RKO (cell line): ENCODE measurements around the gene MYO19.

Experiments
- DNase-seq: peaks from one replicate; pipeline ENCODE4 v3.0.0-alpha.2; 2016; ENCODE audit warnings: low spot score

The MYO19 gene, protein sequence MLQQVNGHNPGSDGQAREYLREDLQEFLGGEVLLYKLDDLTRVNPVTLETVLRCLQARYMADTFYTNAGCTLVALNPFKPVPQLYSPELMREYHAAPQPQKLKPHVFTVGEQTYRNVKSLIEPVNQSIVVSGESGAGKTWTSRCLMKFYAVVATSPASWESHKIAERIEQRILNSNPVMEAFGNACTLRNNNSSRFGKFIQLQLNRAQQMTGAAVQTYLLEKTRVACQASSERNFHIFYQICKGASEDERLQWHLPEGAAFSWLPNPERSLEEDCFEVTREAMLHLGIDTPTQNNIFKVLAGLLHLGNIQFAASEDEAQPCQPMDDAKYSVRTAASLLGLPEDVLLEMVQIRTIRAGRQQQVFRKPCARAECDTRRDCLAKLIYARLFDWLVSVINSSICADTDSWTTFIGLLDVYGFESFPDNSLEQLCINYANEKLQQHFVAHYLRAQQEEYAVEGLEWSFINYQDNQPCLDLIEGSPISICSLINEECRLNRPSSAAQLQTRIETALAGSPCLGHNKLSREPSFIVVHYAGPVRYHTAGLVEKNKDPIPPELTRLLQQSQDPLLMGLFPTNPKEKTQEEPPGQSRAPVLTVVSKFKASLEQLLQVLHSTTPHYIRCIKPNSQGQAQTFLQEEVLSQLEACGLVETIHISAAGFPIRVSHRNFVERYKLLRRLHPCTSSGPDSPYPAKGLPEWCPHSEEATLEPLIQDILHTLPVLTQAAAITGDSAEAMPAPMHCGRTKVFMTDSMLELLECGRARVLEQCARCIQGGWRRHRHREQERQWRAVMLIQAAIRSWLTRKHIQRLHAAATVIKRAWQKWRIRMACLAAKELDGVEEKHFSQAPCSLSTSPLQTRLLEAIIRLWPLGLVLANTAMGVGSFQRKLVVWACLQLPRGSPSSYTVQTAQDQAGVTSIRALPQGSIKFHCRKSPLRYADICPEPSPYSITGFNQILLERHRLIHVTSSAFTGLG

GRCh38 chr17:36534840-36535668 lies at the start of gene MYO19, which contains the start of gene PIGW:
TSS of gene MYO19 (minus strand) at chr17:36534868. CDS start at chr17:36532538, 2,330 bp downstream.
TSS of gene PIGW (plus strand) at chr17:36534987. CDS start at chr17:36537102, 2,115 bp downstream.
- peak; percentile 91 for DNase-seq

DNA sequence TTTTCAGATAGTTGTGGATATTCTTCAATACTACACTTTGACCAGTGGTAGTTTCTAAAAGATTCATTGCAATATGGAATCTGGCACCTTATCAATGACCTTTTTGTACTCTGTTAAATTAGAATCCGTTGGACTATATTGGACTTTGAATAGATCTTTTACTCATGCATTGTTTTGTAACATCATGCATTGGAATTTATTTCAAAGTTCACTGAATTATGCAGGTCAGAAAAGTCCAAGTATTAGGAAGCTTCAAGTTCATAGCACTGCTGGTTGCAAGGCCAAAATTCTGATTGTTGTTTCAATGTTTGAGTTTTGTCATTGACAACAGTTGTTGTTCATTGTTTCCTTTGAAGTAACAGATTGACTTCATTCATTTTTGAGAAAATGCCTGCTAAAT lies 49.1 kb upstream of the MYO19 start:
- DNase-seq: no peak

- DNase-seq: no peak
Measured at GRCh38 chr17:36578671-36579070, 44.0 kb upstream of the MYO19 start.

GRCh38 chr17:36576793-36577192 lies 42.1 kb upstream of the MYO19 start:
- DNase-seq: no peak

DNA sequence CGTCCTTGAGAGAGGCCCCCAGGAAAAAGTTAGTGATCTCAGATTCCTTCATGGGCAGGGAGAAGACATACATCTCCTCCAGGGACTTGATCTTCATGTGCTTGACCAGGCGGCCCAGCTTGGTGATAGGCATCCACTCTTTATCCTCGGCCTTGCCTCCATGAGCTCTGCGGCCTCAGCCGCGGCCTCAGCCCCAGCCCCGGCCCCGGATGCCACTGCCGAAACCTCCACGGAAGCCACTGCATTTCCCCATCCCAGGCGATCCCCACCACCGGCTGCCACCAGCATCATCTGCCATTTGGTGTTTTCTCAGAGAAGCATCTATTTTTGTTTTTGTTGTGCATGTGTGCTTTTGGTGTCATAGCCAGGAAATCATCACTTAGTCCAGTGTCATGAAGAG lies 40.4 kb upstream of the MYO19 start:
- no peak for DNase-seq

DNA sequence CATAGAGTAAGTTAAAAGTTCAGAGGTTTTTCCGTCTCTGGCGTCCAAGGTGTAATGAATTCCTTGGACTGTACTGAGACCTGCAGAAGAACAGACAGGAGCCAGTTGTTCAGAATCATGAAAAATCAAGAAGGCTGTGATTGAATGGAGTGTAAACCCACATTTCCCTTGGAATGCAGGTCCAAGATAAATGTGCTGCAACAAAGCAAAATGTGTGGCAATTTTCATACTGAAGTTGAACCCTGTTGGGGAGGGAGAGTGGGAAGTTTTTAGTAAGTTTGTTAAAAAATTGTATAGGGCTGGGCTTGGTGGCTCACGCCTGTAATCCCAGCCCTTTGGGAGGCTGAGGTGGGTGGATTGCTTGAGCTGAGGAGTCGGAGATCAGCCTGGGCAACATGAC lies 31.4 kb upstream of the MYO19 start:
- DNase-seq: no peak

DNA sequence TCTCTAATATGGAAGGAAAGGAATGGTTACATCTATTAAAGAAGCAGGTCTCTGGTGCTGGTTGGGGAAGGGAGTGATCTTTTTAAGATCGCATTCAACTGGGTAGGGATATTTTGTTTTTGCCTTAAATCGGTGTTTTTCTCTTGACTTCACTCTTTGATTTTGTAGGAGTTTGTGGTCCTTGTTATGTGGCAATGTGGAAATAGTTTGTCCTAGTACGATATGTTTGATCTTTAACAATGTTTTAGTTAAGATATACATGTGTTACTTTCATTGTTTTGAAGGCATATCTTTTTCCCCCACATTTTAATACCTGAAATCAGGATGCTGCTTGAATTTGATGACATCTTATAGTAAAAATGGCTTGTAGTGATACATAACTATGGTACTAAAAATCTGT lies 18.8 kb upstream of the MYO19 start:
- no peak for DNase-seq

DNA sequence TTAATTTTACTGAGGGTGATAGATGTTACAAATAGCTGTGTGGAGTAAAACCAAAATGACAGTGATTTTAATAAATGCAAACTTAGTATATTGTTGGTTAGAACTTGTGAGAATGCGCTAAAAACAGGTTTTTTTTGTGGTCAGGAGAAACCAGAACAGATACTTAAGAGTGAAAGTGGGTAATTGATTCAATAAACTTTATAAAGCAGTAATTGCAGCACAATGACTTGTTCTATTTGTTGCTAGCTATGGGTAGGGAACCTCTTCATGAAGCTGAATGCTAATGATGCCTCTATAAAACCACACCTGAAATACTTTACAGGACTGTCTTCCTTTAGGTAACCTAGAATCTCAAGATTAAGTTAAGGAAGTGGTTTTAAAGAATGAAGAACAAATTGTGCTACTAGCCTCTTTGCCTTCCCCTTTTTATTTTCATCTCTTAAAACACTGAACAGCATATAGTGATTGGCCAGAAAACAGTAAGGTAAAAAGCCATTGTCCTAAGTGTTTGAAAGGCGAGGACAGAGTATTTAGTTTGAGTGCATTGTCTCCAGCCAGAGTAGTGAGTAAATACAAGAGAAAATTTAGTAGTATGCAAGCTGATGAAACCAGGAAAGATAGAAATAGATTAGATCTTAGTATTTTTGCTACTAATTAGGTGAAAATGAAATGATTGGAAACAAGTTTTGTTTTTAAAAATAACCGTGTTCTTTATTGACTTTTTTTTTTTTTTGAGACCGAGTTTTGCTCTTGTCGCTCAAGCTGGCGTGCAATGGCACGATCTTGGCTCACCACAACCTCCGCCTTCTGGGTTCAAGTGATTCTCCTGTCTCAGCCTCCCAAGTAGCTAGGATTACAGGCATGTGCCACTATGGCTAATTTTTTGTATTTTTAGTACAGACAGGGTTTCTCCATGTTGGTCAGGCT lies 16.1 kb upstream of the MYO19 start:
- DNase-seq: no peak

DNA sequence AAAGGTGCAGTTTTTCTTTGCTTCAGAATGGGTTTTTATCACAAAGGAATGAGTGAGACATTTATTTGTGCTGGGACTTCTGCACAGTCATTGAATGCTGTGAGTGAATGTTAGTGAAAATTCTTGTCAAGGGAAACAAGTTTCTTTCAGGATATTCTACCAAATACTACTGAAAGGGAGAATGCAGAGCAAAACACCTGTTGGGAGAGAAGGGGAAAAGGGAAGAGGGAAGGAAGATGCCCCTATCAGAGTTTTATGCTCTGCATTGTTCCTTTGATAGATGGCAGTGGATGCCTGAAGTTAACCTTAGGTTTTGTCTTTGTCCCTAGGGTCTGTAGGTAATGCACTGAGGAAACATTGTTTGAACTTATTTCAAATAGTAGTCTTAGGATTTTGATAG lies 13.1 kb upstream of the MYO19 start:
- no peak for DNase-seq

GRCh38 chr17:36546418-36547093 lies 11.9 kb upstream of the MYO19 start:
- DNase-seq: peak; percentile 60

DNA sequence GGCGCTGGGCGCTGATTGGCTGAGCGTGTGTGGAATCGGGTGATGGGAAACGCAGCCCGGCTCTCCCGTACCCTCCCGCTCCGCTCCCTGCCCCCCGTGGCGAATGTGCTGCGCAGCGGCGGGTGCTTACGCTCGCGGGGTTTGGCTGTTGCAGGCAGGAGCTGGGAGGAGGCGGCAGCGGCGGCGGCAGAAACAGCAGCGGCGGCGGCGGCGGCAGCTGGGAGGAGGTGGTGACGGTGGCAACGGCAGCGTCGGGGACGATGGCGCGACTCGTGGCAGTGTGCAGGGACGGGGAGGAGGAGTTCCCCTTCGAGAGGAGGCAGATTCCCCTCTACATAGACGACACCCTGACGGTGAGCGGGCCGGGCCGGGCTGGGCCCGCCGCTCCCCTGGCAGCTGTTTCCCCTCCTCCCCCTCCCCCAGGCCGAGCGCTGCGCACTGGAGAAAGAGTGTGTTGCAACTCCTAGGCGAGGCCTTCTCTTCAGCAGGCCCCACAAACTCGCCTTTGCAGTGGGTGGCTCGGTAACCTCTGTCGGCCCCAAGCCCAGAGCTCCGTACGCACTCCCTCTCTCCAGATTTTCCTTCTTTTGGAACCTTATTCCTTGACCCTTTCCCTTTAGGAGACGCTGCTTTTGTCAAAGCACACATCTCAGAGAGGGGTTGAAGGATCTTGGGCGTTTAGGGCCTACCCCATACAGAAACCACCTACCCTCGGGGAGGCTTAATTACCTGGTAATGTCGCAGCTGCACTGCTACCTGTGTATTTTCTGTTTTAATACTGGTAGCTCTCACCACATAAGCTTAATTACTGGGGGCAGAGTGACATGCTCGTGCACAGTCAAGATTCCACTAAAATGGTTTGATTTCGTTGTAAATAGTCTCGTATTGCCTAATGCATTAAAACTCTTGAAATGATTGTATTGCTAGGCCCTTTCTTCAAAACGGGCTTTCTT lies 11.1 kb upstream of the MYO19 start:
- DNase-seq: peak; percentile 96

GRCh38 chr17:36545077-36545464 lies 10.4 kb upstream of the MYO19 start:
- no peak for DNase-seq

DNA sequence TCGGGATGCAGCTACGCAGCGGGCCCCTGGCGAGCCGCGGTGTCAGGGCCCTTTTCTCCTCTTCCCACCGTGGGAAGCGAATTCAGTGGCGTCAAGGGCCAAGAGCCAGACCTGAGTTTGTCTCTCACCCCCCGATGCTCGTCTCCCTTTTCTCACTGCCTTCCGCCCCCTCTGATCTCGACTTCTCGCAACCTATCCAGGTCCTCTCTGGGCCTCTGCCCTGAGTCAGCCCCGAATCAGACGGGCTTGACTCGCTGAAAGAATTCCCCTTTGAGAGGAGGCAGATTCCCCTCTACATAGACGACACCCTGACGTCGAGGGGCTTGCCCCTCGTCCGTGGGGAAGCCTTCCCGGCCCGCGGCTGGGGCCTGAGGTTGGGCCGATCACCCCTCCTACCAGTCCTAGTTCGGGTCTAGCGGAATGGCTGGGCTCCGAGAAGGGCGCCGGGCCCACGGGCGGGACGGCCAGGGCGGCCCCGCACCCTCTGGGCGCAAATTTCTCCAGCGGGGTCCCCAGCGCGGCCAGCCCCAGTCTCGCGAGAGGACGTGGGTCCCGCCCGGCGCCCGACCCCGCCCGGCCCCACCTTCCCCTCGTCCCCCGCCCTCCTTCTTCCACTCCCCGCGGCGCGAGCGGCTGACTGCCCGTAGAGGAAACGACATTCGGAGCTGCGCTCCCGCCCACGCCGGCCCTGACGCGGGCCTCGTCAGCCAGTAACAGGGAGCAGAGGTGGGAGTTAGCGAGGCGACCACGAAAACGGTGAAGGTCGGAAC lies 9.8 kb upstream of the MYO19 start, which contains the start of gene GGNBP2:
Gene GGNBP2 (plus strand): TSS at position 613 of the 770 bp plus-strand sequence. CDS start 806 bp downstream, outside the sequence.
- DNase-seq: peak; percentile 92

DNA sequence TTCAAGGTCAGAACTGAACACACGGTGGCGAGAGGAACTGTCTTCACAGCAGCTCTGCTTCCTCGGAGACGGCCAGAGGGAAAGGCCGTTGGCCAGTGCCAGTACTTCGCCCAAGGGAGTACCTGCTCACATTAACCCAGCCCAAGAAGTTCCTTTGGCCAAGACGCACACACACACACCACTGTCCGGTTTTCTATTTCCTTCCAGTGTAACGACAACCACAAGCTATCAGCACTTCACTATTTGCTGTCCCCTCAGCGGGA lies 9.3 kb upstream of the MYO19 start:
- DNase-seq: peak; percentile 77

GRCh38 chr17:36542755-36543154 lies 8.1 kb upstream of the MYO19 start:
- no peak for DNase-seq

- DNase-seq: no peak
Measured at GRCh38 chr17:36540696-36541095, 6.0 kb upstream of the MYO19 start.

DNA sequence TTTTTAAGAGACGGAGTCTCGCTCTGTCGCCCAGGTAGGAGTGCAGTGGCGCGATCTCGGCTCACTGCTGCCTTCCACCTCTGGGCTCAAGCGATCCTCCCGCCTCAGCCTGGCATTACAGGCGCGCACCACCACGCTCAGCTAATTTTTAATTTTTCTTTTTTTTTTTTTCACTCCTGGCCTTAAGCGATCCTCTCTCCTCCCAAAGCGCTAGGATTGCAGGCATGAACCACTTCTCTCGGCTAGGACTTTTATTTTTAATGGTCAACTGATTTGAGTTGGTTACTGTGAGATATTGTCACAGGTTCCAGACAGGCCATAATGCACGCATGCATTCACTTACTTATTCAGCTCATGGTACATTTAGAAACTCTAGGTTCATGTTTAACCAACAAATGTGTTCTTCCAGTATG lies 1.0 kb upstream of the MYO19 start:
- no peak for DNase-seq
